Measurements from ENCODE around the gene COL19A1. TPM values are rescaled to one million over a fixed set of nuclear protein-coding genes. Genes with fewer than 3 reads are reported as not detected.
A peak's percentile ranks its signal among the peaks of the same experiment; 100 is the strongest.

COL19A1 gene
- total and polyA plus RNA-seq, 2 of the 13 experiments (the other 11 are each of a cell fraction or from before 2014, with no cell fraction given): not detected

DNA sequence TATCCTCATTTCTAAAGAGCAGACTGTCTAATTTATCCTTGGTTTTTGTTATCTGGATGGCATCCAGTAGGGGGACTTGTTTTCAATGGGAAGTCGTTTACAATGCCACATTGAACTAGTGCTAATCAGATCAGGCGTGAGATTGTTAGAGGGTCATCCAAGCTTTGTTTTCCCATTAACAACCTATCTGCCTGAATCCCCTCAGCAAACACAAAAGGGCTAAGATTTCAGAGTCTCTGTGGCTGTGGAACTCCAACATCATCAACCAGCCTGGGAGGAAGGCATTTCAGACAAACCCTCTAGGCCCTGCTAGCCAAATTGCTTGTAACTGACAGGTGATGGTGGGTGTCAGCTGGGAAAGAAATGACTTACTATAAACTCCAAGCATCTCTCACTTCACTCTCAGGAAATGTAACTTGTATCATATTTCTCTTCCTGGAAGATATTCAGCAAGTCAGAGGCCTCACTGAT, 47.7 kb downstream of the COL19A1 start:
- ATAC-seq (peak; percentile 62), FAIRE-seq (no peak)
- no peak overlapping the region for H2AFZ ChIP-seq (ENCODE audit: low read length)
- no peak for TF ChIP-seq MTA3 (CRISPR knock-in tag; IDR thresholded peaks at IDR 0.05)
- TF ChIP-seq XBP1 (CRISPR knock-in tag; IDR thresholded peaks at IDR 0.05): no peak
- no peak for TF ChIP-seq DPF2 (CRISPR knock-in tag; IDR thresholded peaks at IDR 0.05; ENCODE audit: borderline replicate concordance, low read depth)
- TF ChIP-seq DMAP1 (CRISPR knock-in tag; IDR thresholded peaks at IDR 0.05): no peak
- TF ChIP-seq MED1 (CRISPR knock-in tag; IDR thresholded peaks at IDR 0.05): no peak
- TF ChIP-seq, protein P1, sequence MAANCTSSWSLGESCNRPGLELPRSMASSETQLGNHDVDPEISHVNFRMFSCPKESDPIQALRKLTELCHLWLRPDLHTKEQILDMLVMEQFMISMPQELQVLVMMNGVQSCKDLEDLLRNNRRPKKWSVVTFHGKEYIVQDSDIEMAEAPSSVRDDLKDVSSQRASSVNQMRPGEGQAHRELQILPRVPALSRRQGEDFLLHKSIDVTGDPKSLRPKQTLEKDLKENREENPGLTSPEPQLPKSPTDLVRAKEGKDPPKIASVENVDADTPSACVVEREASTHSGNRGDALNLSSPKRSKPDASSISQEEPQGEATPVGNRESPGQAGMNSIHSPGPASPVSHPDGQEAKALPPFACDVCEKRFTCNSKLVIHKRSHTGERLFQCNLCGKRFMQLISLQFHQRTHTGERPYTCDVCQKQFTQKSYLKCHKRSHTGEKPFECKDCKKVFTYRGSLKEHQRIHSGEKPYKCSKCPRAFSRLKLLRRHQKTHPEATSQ (CRISPR knock-in tag; IDR thresholded peaks at IDR 0.05; ENCODE audit: borderline replicate concordance): no peak
- TF ChIP-seq ZNF264 (CRISPR knock-in tag; IDR thresholded peaks at IDR 0.05): no peak
- TF ChIP-seq SMAD1 (CRISPR knock-in tag; IDR thresholded peaks at IDR 0.05; ENCODE audit: borderline replicate concordance, low read depth): no peak
- TF ChIP-seq KDM5A (IDR thresholded peaks at IDR 0.05; ENCODE audit: borderline replicate concordance, low read length): no peak
- TF ChIP-seq, protein P2, sequence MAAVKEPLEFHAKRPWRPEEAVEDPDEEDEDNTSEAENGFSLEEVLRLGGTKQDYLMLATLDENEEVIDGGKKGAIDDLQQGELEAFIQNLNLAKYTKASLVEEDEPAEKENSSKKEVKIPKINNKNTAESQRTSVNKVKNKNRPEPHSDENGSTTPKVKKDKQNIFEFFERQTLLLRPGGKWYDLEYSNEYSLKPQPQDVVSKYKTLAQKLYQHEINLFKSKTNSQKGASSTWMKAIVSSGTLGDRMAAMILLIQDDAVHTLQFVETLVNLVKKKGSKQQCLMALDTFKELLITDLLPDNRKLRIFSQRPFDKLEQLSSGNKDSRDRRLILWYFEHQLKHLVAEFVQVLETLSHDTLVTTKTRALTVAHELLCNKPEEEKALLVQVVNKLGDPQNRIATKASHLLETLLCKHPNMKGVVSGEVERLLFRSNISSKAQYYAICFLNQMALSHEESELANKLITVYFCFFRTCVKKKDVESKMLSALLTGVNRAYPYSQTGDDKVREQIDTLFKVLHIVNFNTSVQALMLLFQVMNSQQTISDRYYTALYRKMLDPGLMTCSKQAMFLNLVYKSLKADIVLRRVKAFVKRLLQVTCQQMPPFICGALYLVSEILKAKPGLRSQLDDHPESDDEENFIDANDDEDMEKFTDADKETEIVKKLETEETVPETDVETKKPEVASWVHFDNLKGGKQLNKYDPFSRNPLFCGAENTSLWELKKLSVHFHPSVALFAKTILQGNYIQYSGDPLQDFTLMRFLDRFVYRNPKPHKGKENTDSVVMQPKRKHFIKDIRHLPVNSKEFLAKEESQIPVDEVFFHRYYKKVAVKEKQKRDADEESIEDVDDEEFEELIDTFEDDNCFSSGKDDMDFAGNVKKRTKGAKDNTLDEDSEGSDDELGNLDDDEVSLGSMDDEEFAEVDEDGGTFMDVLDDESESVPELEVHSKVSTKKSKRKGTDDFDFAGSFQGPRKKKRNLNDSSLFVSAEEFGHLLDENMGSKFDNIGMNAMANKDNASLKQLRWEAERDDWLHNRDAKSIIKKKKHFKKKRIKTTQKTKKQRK (IDR thresholded peaks at IDR 0.05; ENCODE audit: low read length): no peak
- TF ChIP-seq, protein P3, sequence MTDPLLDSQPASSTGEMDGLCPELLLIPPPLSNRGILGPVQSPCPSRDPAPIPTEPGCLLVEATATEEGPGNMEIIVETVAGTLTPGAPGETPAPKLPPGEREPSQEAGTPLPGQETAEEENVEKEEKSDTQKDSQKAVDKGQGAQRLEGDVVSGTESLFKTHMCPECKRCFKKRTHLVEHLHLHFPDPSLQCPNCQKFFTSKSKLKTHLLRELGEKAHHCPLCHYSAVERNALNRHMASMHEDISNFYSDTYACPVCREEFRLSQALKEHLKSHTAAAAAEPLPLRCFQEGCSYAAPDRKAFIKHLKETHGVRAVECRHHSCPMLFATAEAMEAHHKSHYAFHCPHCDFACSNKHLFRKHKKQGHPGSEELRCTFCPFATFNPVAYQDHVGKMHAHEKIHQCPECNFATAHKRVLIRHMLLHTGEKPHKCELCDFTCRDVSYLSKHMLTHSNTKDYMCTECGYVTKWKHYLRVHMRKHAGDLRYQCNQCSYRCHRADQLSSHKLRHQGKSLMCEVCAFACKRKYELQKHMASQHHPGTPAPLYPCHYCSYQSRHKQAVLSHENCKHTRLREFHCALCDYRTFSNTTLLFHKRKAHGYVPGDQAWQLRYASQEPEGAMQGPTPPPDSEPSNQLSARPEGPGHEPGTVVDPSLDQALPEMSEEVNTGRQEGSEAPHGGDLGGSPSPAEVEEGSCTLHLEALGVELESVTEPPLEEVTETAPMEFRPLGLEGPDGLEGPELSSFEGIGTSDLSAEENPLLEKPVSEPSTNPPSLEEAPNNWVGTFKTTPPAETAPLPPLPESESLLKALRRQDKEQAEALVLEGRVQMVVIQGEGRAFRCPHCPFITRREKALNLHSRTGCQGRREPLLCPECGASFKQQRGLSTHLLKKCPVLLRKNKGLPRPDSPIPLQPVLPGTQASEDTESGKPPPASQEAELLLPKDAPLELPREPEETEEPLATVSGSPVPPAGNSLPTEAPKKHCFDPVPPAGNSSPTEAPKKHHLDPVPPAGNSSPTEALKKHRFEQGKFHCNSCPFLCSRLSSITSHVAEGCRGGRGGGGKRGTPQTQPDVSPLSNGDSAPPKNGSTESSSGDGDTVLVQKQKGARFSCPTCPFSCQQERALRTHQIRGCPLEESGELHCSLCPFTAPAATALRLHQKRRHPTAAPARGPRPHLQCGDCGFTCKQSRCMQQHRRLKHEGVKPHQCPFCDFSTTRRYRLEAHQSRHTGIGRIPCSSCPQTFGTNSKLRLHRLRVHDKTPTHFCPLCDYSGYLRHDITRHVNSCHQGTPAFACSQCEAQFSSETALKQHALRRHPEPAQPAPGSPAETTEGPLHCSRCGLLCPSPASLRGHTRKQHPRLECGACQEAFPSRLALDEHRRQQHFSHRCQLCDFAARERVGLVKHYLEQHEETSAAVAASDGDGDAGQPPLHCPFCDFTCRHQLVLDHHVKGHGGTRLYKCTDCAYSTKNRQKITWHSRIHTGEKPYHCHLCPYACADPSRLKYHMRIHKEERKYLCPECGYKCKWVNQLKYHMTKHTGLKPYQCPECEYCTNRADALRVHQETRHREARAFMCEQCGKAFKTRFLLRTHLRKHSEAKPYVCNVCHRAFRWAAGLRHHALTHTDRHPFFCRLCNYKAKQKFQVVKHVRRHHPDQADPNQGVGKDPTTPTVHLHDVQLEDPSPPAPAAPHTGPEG (CRISPR knock-in tag; IDR thresholded peaks at IDR 0.05): no peak

More for the DNA sequence above, 47.7 kb downstream of the COL19A1 start:
- Histone ChIP-seq H3K9me3 (ENCODE audit: low read length) (no peaks in the 10 kb centered on the region), H3K36me3 (replicated peaks in 1 of 2; ENCODE audit: control insufficient read depth in 1 of 2, insufficient read depth in 2 of 2, low read length in 2 of 2) (no peaks in the 10 kb centered on the region), H3K4me3 (replicated peaks in 1 of 3; ENCODE audit: insufficient read depth in 1 of 3, low read depth in 2 of 3, low read length in 3 of 3) (no peak overlapping the region), H3K27ac (ENCODE audit: extremely low read length, insufficient read depth, low read length) (no peak overlapping the region), H3K4me1 (ENCODE audit: insufficient read depth, low read length) (no peaks in the 10 kb centered on the region), H3K9ac (ENCODE audit: insufficient read depth, low read depth, low read length) (no peak overlapping the region), H3K4me2 (ENCODE audit: low read depth, low read length) (no peak overlapping the region), H3K79me2 (ENCODE audit: insufficient read depth, low read length) (no peaks in the 10 kb centered on the region), H3K27me3 (ENCODE audit: control insufficient read depth in 1 of 2, insufficient read depth in 2 of 2, low read length in 2 of 2) (no peaks in the 10 kb centered on the region), H4K20me1 (ENCODE audit: insufficient read depth, low read length) (no peaks in the 10 kb centered on the region)
- ChIA-PET POLR2A (no interaction called here), CTCF (ENCODE audit: low intra/inter-chr PET ratio, low total read pairs) (no interaction called here)
- 0% methylated on average over 2 of the region's 2 CpGs for WGBS (ENCODE audit: low lambda C conversion rate)
- no TSS peak for BruUV-seq (replicated peaks)
- intact Hi-C loops (cut with micrococcal nuclease; ENCODE audit: unreplicated experiment) (no loop called here), in situ Hi-C loops (cut with HindIII; ENCODE audit: extremely low pct_ligation_motif_present, low pct_unique_long_range_greater_than_20kb) (no loop called here)
- no peak for DNase-seq (ENCODE audit: low spot score)
